CD4-positive, CD25-positive, alpha-beta regulatory T cell (primary cell): ENCODE results near the gene VPS13D. TPM values are rescaled to one million over a fixed set of nuclear protein-coding genes. Genes with fewer than 3 reads are reported as not detected.

Source experiments
- ATAC-seq, 2 donors: fragments of 150-1000 bp; cut with Tn5 transposase; one replicate each; pipeline ENCODE4 v1.10.0; 2021; ENCODE audit warnings: low read depth in 2 of 2, moderate number of reproducible peaks in 2 of 2, moderate library complexity in 1 of 2
- DNase-seq, 3 donors: peaks; one replicate each; pipeline versions ENCODE4 v3.0.0 to v3.0.0-alpha.2; 2012 to 2022; ENCODE audit warnings: mixed read lengths in 1 of 3
- H3K27ac ChIP-seq: one replicate; pipeline ENCODE4 v1.7.0; 2013; ENCODE audit warnings: mild to moderate bottlenecking, low read length; ENCODE audit not compliant: insufficient read depth, poor library complexity, severe bottlenecking
- H3K27me3 ChIP-seq: one replicate; pipeline ENCODE4 v1.7.0; 2013; ENCODE audit warnings: low read length; ENCODE audit not compliant: control insufficient read depth, insufficient read depth
- H3K36me3 ChIP-seq: one replicate; pipeline ENCODE4 v1.7.0; 2013; ENCODE audit warnings: mild to moderate bottlenecking, low read length, moderate library complexity; ENCODE audit not compliant: control insufficient read depth, insufficient read depth
- H3K4me1 ChIP-seq: 2 replicates; pipeline ENCODE4 v1.7.0; 2013; ENCODE audit warnings: mild to moderate bottlenecking, low read length; ENCODE audit not compliant: insufficient read depth, control insufficient read depth, poor library complexity, severe bottlenecking
- H3K4me3 ChIP-seq: one replicate; pipeline ENCODE4 v1.7.0; 2013; ENCODE audit warnings: low read depth, mild to moderate bottlenecking, low read length, moderate library complexity
- H3K9me3 ChIP-seq, 2 experiments: 1 replicate in 1 of 2; 2 replicates in 1 of 2; pipeline ENCODE4 v1.7.0; 2013; ENCODE audit warnings: low read length in 2 of 2, mild to moderate bottlenecking in 1 of 2, moderate library complexity in 1 of 2; ENCODE audit not compliant: control insufficient read depth in 2 of 2
- H3K27ac Mint-ChIP-seq, 3 donors: one replicate each; pipeline ENCODE4 v1.8.0; 2020 to 2022; ENCODE audit warnings: mild to moderate bottlenecking in 3 of 3, mixed read lengths in 3 of 3, moderate library complexity in 2 of 3
- H3K27me3 Mint-ChIP-seq: one replicate; pipeline ENCODE4 v1.8.0; 2022; ENCODE audit warnings: mild to moderate bottlenecking, mixed read lengths
- H3K36me3 Mint-ChIP-seq: one replicate; pipeline ENCODE4 v1.8.0; 2020; ENCODE audit warnings: mixed read lengths
- H3K4me1 Mint-ChIP-seq, 4 donors: one replicate each; pipeline ENCODE4 v1.8.0; 2020 to 2022; ENCODE audit warnings: mixed read lengths in 4 of 4, mild to moderate bottlenecking in 1 of 4
- H3K4me3 Mint-ChIP-seq, 4 donors: one replicate each; pipeline ENCODE4 v1.8.0; 2020 to 2022; ENCODE audit warnings: mild to moderate bottlenecking in 4 of 4, mixed read lengths in 4 of 4, moderate library complexity in 3 of 4
- H3K9me3 Mint-ChIP-seq, 7 donors: one replicate each; pipeline ENCODE4 v1.8.0; 2020 to 2022; ENCODE audit warnings: mixed read lengths in 7 of 7, mild to moderate bottlenecking in 3 of 7, moderate library complexity in 2 of 7
- polyA plus RNA-seq, 4 donors: library from polyadenylated mRNA; unstranded; fragments of 300-500 nt; fragmentation: Illumina TruSeq; gene quantifications; one replicate each; pipeline ENCODE4 v1.2.3, GENCODE V29; 2021
- total RNA-seq: library from RNA; stranded (reverse); gene quantifications from one replicate; pipeline ENCODE4 v1.2.3, GENCODE V29; 2022

Gene VPS13D
- total and polyA plus RNA-seq, 5 donors from 2014 or later: 8.1 to 96.0 (median 10.3) TPM

DNA sequence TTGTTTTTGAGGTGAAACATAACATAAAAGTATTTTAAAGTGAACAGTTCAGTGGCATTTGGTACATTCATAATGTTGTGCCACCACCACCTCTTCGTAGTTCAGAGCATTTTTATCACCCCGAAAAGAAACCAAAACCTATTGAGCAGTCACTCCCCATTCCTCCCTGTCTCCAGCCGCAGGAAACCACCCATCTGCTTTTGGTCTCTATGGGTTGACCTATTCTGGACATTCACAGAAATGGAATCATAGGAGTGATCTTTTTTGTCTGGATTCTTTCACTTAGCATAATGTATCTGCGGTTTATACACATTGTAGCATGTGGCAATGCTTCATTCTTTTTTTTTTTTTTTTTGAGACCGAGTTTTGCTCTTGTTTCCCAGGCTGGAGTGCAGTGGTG, 141.2 kb downstream of the VPS13D start:
- H3K36me3 Mint-ChIP-seq: peaks cover 54% of the 10 kb centered on the region

GRCh38 chr1:12372180-12372579, 142.3 kb downstream of the VPS13D start:
- Histone ChIP-seq H3K27ac (no peak overlapping the region), H3K9me3 (no peaks in the 10 kb centered on the region), H3K27me3 (no peaks in the 10 kb centered on the region), H3K36me3 (peaks cover 59% of the 10 kb centered on the region), H3K4me1 (no peaks in the 10 kb centered on the region), H3K4me3 (no peak overlapping the region)
- Mint-ChIP-seq H3K4me3 (no peak overlapping the region), H3K36me3 (peaks cover 52% of the 10 kb centered on the region), H3K27ac (peak overlapping the region in 2 of 3 donors; percentile 44 to 62), H3K4me1 (peaks cover 5 to 12% (median 8%) of the 10 kb centered on the region in 4 donors), H3K27me3 (no peaks in the 10 kb centered on the region), H3K9me3 (no peaks in the 10 kb centered on the region)
- ATAC-seq (no peak), DNase-seq (no peak)

More for the DNA sequence above, 141.2 kb downstream of the VPS13D start:
- H3K27me3 ChIP-seq: no peaks in the 10 kb centered on the region
- no peak for DNase-seq
- Mint-ChIP-seq H3K9me3 (no peaks in the 10 kb centered on the region), H3K27ac (no peak overlapping the region), H3K4me1 (peaks cover 5 to 12% (median 10%) of the 10 kb centered on the region in 4 donors), H3K27me3 (no peaks in the 10 kb centered on the region), H3K4me3 (no peak overlapping the region)
- no peak overlapping the region for H3K27ac ChIP-seq
- peaks cover 60% of the 10 kb centered on the region for H3K36me3 ChIP-seq
- H3K9me3 ChIP-seq: no peaks in the 10 kb centered on the region
- no peak for ATAC-seq
- H3K4me1 ChIP-seq: no peaks in the 10 kb centered on the region
- no peak overlapping the region for H3K4me3 ChIP-seq

GRCh38 chr1:12372761-12373160, 142.9 kb downstream of the VPS13D start:
- Mint-ChIP-seq H3K4me3 (no peak overlapping the region), H3K27ac (no peak overlapping the region), H3K27me3 (no peaks in the 10 kb centered on the region), H3K9me3 (no peaks in the 10 kb centered on the region), H3K4me1 (peaks cover 5 to 12% (median 8%) of the 10 kb centered on the region in 4 donors), H3K36me3 (peaks cover 53% of the 10 kb centered on the region)
- no peaks in the 10 kb centered on the region for H3K9me3 ChIP-seq
- H3K27ac ChIP-seq: no peak overlapping the region
- DNase-seq: no peak
- no peaks in the 10 kb centered on the region for H3K4me1 ChIP-seq
- no peaks in the 10 kb centered on the region for H3K27me3 ChIP-seq
- no peak for ATAC-seq
- H3K36me3 ChIP-seq: peaks cover 57% of the 10 kb centered on the region
- no peak overlapping the region for H3K4me3 ChIP-seq

DNA sequence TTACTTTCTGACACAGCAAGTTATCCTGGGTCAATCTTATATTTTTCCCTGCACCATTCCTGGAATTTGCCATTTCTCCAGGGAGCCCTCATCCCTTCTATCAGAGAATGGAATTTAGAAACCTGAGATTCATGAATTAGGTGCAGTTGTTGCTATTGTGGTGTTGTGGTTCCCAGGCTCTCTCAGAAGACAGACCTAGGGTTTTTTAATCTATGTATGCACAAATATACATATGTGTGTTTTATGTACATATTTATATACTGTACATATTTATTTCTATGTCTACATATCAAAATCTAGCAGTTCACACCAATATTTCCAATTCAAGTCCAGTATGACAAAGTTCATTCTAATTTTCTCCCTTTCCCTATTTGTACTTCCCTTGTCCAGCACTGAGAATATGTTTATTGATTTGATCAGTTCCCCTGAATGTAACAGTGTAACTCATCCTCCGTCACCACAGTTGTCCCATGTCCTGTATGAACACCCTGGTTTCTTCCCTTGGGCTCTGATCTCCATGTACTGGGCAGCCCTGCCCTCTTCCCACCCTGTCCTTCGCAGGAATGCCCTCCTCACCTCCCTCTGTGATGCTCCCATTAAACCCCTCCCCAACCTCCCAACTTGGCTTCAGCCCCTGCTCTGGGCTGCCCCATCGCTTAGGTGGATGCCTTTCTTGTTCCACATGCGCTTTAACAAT, 145.5 kb downstream of the VPS13D start:
- Histone ChIP-seq H3K27me3 (no peaks in the 10 kb centered on the region), H3K9me3 (no peaks in the 10 kb centered on the region), H3K4me1 (no peaks in the 10 kb centered on the region), H3K36me3 (peaks cover 56% of the 10 kb centered on the region), H3K4me3 (no peak overlapping the region), H3K27ac (no peak overlapping the region)
- Mint-ChIP-seq H3K27ac (peak overlapping the region in 1 of 3 donors; percentile 52), H3K36me3 (peaks cover 45% of the 10 kb centered on the region), H3K4me1 (peaks cover 5 to 9% (median 6%) of the 10 kb centered on the region in 4 donors), H3K4me3 (no peak overlapping the region), H3K27me3 (no peaks in the 10 kb centered on the region), H3K9me3 (no peaks in the 10 kb centered on the region)
- ATAC-seq (no peak), DNase-seq (no peak)

DNA sequence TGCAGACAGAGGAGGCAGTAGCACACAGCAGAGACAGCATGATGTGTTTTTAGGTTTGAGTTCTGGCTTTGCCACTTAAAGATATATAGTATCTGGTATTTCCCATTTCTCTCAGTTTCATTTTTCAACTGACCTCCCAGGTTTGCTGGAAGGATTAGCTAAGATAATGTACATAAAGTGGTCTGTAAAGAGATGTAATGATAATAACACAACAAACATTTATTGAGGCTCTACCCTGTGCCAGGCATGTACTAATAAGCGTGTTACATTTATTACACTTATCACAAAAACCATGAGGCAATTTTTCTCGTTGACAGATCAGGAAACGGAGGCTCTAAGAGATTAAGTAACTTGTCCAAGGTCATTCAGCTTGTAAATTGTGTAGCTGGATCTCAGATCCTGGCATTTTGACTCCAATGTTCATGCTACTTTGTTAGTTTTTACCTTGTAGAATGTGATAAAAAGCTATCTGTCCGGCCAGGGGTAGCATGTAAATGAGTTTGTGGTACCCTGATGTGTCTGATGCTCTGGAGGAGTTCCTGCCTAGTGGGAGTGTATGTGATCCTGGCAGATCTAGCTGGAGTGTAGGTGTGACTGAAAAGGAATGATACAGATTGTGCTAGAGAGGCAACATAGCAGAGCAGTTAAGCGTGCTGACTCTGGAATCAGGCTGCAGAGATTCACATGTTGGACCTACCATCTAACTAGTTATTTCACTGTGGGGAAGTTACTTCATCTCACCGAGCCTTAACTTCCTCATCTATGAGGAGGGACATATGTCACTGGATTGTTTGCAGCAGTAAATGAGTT, 146.6 kb downstream of the VPS13D start:
- Mint-ChIP-seq H3K27me3 (no peaks in the 10 kb centered on the region), H3K27ac (peak overlapping the region in 2 of 3 donors; percentile 12 to 56), H3K9me3 (no peaks in the 10 kb centered on the region), H3K4me1 (peaks cover 0 to 16% (median 12%) of the 10 kb centered on the region in 4 donors), H3K36me3 (peaks cover 54% of the 10 kb centered on the region), H3K4me3 (no peak overlapping the region)
- no peaks in the 10 kb centered on the region for H3K4me1 ChIP-seq
- no peaks in the 10 kb centered on the region for H3K27me3 ChIP-seq
- no peaks in the 10 kb centered on the region for H3K9me3 ChIP-seq
- H3K36me3 ChIP-seq: peaks cover 59% of the 10 kb centered on the region
- DNase-seq (no peak), ATAC-seq (no peak)
- H3K27ac ChIP-seq: no peak overlapping the region
- H3K4me3 ChIP-seq: no peak overlapping the region

GRCh38 chr1:12380326-12381249, 150.8 kb downstream of the VPS13D start:
- H3K4me1 Mint-ChIP-seq: peaks cover 22 to 48% (median 39%) of the 10 kb centered on the region in 4 donors
- Histone ChIP-seq H3K9me3 (no peaks in the 10 kb centered on the region), H3K27ac (no peak overlapping the region), H3K4me3 (no peak overlapping the region), H3K27me3 (no peaks in the 10 kb centered on the region), H3K36me3 (peaks cover 46% of the 10 kb centered on the region), H3K4me1 (peaks cover 33% of the 10 kb centered on the region)
- H3K27me3 Mint-ChIP-seq: no peaks in the 10 kb centered on the region
- no peak overlapping the region for H3K4me3 Mint-ChIP-seq
- H3K27ac Mint-ChIP-seq: peak overlapping the region in 2 of 3 donors; percentile 84 to 91
- no peak for DNase-seq
- peaks cover 54% of the 10 kb centered on the region for H3K36me3 Mint-ChIP-seq
- H3K9me3 Mint-ChIP-seq: no peaks in the 10 kb centered on the region
- ATAC-seq: no peak

GRCh38 chr1:12383001-12383400, 153.2 kb downstream of the VPS13D start:
- peaks cover 6 to 16% of the 10 kb centered on the region in 2 experiments for H3K9me3 ChIP-seq
- ATAC-seq (no peak), DNase-seq (no peak)
- peak overlapping the region; percentile 39 to 95 (median 90) for H3K27ac Mint-ChIP-seq
- peaks cover 49% of the 10 kb centered on the region for H3K4me1 ChIP-seq
- H3K4me3 Mint-ChIP-seq: no peak overlapping the region
- H3K4me1 Mint-ChIP-seq: peaks cover 34 to 70% (median 57%) of the 10 kb centered on the region in 4 donors
- peaks cover 46% of the 10 kb centered on the region for H3K36me3 ChIP-seq
- peak overlapping the region; percentile 89 for H3K27ac ChIP-seq
- H3K36me3 Mint-ChIP-seq: peaks cover 59% of the 10 kb centered on the region
- peaks cover 0 to 13% (median 4%) of the 10 kb centered on the region in 7 donors for H3K9me3 Mint-ChIP-seq
- H3K27me3 Mint-ChIP-seq: no peaks in the 10 kb centered on the region
- no peak overlapping the region for H3K4me3 ChIP-seq
- H3K27me3 ChIP-seq: no peaks in the 10 kb centered on the region
